Esophagus mucosa (tissue), 1 donor: Measurements from ENCODE around the gene RAD51B. TPM values are rescaled to one million over a fixed set of nuclear protein-coding genes. Genes with fewer than 3 reads are reported as not detected.
A peak's percentile ranks its signal among the peaks of the same experiment; 100 is the strongest.
"Not testable (repeated sequence)": the region's sequence is repeated elsewhere in the genome, so short reads cannot be mapped to it uniquely, and the experiment has no call there.

Experiments
- ATAC-seq: fragments of 200-7000 bp; cut with Tn5 transposase; one replicate; pipeline ENCODE4 v1.9.1; 2020
- total RNA-seq: library from RNA; stranded (reverse); gene quantifications from one replicate; pipeline ENCODE4 v1.2.4, GENCODE V29; 2023
- donor health status: DM: yes; HTN: yes; CAD: no.

The RAD51B gene
- total RNA-seq, 1 donor from 2014 or later, result 12.2 TPM

DNA sequence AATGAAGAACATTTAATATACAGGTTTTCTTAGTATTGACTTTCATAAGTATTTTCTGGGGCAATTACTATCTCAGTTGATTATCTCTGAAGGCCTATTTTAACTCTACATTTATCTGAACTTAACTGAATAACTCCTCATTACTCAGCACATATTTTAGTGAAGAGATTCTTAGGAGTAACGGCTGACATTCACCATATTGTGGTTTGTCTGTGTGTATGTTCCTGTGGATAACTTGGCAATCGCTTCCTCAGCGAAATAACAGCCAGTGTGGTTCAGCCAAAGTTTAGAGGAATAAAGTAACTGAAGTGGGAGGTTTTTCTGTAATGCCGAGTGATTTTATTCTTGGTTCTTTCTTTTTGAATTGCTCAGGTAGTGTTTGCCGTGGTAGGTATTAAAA is 168.0 kb downstream of the RAD51B start:
- no peak for ATAC-seq

DNA sequence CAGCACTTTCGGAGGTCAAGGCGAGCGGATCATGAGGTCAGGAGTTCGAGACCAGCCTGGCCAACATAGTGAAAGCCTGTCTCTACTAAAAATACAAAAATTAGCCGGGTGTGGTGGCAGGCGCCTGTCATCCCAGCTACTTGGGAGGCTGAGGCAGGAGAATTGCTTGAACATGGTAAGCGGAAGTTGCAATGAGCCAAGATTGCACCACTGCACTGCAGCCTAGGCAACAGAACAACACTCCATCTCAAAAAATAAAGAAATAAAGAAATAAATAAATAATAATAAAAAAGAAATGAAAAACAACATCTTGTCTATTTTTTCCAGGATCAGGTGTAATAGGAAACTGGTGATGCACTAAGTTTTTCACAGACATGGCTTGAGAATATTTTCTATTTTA is 168.6 kb downstream of the RAD51B start:
- not testable (repeated sequence) for ATAC-seq

DNA sequence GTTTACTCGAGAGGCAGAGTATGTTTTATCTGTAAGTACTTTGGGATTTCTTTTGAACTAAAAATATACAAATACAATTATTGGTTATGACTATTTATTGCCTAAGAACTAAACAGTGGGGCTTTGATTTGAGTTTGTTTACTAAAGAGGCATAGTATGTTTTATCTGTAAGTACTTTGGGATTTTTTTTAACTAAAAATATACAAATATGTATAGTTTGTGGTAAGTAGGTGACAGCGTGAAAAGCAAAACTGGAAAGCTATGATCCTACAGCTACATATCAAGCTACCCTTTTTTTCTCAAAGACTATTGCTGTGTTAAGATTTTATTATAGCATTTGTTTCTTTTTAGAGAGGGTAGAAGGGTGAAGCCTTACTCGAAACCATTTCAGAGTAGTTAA is 171.0 kb downstream of the RAD51B start:
- ATAC-seq, result no peak

DNA sequence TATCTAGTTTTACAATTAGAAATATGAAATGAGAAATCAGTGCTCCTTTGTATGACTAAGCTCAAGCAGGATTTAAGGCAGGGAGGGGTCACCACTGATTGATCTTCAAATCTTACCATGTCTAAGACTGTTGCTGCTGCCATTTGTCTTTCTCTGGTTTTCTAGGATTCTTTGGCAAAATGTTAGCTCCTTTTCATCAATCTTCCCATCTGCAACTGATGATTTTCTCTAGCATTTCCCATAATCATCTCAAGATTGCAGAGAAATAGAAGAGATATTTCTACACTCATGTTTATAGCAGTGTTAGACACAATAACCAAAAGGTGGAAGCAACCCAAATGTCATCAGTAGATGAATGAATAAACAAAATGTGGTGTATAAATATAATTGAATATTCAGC is 175.0 kb downstream of the RAD51B start:
- no peak for ATAC-seq

DNA sequence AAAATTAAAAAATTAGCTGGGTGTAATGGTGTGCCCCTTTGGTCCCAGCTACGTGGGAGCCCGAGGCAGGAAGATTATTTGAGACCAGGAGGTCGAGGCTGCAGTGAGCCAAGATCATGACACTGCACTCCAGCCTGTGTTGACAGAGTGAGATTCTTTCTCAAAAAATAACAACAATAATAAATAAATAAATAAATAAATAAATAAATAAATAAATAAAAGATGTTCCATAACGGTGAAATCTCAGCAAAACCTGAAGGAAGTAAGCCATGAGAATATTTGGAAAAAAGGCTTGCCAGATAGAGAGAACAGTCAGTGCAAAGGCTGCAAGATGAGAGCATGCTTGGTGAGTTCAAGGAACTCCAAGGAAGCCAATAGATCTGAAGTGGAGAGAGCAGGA is 176.7 kb downstream of the RAD51B start:
- ATAC-seq, result no peak

DNA sequence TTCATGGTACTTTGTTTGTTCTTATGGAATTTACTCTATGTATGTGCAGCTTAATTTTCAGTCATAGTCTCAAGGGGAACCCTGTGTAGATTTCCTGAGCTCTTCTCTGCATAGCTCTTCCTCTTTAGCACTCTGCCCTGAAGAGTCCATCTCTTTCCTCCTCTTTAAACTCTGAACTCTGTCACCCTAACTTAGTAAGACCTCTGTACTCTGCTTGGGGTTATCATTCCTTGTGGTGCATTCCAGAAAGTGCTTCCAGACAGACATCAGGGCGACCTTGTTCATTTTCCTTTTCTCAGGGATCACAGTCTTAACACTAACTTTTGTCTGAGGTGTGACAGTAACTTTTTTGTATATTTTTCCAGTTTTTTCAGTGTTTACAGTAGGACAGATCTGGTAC is 179.3 kb downstream of the RAD51B start:
- ATAC-seq, result no peak

DNA sequence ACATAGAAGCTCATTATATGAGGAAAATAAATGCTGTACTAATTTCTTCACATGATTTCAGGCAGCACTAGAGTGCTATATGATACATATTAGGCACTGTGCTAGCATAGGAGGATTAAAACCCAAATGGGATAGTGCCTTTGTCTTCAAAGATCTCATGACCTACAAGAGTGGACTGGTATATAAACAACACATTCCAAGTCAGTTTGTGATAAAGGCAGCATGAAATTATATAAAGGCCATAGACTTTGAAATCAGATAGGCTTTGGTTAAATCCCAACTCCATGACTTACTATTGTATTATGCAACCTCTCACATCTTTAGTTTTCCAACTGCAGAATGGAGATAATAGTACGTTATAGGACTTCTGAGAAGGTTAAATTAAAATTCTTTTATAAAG is 179.7 kb downstream of the RAD51B start:
- peak; percentile 45 for ATAC-seq

DNA sequence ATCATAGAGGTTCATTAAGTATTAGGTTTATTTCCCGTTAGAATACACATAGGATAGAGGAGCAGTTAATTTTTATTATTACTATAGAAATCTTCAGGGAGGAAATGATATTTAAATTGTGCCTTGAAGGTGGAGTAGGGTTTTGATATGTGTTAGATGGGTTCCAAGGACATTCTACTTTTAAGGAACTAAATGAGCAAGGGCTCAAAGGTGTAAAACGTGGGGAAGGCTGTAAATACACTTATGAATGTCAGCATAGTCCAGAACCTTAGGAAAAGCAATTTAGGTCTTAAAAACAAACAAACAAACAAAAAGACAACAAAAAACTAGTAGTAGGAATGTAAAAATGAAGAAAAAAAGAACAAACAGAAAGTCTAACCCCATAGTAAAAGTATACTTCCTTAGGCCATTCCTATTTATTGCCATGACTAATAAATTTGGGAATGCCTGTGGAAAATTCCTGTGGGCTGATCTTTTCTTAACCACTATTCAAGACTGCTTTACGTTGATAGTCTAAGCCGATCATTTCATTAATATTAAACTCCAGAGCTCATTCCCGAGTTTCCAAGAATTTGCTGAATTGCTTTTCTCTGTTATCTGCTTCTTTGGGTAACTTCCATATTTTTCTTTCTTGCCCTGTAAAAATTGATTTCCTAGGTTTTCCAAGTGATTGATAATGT is 180.3 kb downstream of the RAD51B start:
- ATAC-seq, result no peak

DNA sequence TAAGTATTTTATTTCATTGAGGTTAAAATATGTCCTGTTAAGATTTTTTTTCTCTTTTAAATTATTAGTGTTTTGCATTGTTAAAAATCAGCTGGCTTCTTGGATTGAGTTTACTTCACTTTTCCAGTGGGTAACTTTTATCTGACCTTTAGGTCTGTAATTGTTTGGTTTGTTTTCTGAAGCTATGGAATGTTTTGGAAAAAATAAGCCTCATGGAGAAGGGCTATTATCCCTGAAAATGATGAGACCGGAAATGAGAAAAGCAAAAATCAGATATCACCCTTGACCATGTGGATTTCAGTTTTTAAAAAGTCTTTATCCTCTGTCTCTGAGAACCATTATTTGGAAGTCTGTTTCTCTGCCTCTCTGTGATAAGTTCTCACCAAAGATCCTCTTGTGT is 180.9 kb downstream of the RAD51B start:
- ATAC-seq, result no peak

DNA sequence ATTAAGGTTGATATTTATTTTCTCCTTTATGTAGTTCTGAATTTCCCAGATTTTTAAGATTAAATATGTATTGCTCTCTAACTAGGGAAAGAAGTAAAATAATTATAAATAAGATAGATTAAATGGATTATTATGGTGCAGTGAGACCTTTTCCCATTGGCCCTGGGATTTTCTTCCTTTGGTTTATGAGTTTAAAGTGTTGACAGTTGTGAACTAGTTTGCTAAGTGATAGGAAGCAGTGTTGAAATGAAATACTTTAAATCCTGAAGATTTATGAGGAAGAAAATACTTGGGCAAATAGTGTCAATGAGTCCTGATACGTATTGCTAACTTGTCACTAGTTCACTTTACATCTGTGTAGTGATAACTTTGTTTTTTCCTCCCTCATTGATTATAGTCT is 188.9 kb downstream of the RAD51B start:
- no peak for ATAC-seq

DNA sequence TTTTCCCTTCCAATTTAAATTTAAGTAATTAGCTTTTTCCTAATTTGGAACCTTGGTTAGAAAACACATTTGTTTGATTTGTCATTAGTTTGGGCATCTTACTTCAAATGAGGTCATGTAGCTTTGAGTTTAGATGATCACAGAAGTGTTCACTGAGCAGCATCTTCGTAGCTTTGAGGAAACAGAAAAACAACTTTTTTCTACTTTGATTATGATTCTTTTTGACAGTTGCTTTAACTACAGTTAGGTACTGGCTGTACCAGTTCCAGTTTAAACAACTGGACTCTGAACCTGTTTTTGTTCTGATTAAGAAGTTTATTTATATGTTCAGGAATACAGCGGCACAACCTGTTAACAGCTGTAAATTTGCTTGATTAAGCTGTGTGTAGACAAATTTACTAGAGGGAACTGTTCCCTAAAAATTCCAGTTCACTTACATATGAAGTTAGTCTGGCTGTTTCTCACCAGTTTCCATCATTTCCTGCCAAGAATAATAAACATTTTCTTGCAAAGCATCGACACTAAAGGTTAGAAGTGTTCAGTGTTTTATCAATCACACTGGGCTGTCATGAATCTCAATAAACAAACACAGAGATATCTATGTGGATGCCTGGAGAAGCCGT is 191.9 kb downstream of the RAD51B start:
- no peak for ATAC-seq

DNA sequence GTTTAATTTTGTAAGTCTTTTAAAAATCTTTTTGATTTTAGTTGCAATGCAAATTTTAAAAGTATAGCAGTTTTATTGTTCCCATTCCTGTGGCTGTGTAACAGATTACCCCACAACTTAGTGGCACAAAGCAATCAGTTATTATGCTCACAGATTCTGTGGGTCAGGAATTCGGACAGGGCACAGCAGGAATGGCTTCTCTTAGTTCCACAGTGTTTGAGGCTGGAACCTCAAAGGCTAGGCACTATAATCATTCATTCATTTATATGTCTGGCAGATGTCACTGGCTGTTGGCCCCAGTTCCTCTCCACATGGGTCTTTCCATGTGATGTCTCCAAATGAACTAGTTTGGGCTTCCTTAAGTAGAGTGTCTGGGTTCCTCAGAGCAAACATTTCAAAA is 193.3 kb downstream of the RAD51B start:
- no peak for ATAC-seq

DNA sequence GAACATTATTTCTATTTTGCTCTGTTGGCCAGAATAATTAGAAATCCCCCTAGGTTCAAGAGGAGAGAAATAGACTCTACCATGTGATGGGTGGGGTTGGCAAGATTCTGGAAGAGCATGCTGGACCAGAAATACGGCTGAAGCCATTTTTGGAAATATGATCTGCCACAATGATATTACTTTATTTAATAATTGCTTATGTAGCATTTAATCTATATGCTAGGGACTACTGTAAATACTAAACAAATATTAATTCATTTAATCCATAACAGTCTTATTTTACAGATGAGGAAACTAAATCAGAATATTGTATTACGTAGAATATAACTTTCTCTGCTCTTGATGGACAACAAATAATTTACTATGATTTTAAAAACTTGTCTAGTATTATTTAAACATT is 193.7 kb downstream of the RAD51B start:
- ATAC-seq, result no peak

DNA sequence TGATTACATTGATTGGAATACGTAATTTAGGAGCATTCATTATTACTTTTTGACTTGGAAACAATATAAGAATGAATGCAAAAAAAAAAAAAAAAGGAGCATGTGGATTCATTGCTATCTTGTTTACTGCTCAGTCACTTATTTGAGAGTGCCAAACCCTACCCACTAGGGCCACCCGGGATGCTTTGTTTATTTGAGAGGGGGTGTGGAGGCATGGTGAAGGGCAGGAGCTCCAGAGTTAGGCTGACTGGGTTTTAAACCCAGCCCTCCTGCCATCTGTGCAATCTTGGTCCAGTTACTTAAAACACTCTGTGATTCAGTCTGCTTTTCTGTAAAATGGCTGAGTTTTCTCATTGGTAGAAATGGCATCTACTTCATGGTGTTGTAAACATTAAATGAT is 195.2 kb downstream of the RAD51B start:
- no peak for ATAC-seq

DNA sequence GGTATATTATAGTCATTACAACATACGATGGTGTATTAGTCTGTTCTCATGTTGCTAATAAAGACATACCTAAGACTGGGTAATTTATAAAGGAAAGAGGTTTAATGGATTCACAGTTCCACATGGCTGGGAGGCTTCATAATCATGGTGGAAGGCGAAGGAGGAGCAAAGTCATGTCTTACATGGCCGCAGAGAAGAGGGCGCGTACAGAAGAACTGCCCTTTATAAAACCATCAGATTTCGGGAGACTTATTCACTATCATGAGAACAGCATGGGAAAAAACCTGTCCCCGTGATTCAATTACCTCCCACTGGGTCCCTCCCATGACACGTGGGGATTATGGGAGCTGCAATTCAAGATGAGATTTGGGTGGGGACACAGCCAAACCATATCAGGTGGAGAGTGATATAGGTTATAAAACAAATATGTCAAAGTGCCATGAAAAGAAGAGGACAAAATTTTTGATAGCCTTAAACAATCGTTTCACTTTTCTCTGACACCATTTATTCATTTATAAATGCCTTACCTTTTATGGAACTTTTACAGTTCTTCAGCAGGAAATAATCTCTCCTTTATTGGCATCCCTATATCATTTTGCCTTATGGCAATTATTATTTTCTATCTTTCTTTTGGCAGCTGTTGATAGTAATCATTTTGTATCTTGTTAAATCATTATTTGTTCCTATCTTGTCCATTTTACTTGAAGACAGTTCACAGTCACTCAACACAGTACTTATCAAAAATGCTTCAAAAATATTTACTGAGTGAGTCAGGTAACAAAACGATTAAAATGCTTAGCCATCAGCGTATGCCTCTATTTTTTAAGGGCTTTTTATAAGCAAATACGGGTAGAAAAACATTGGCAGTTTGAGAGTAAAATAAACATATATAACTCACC is 196.0 kb downstream of the RAD51B start:
- ATAC-seq, result no peak

DNA sequence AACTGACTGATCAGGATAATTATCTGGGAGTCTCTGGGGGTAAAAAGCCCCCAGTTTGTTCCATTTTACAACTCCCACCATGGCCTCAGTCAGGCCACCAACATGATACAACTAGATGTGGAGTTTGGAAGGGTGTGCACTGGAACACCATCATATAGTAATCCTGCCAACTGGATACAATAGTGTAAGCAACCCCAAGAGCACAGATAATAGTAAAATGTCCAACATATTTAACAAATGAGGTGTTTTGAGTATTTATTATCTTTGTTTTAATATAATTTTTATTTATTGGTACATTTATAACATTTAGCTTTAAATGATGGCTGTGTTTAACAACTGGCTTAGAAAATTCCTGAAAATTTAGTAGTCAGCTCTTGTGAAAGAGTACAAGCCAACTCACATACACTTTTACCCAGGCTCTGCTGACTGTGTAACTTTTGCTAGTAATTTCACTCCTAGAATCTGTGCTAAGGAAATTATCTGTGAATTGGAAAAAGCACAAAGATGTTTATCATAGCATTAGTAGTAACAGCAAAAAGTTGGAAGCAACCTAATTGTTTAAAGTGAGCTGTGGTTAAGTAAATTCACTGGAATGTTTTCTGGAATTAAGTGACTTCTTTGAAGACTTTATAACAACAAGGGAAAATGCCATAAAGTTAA is 196.8 kb downstream of the RAD51B start:
- ATAC-seq, result no peak

DNA sequence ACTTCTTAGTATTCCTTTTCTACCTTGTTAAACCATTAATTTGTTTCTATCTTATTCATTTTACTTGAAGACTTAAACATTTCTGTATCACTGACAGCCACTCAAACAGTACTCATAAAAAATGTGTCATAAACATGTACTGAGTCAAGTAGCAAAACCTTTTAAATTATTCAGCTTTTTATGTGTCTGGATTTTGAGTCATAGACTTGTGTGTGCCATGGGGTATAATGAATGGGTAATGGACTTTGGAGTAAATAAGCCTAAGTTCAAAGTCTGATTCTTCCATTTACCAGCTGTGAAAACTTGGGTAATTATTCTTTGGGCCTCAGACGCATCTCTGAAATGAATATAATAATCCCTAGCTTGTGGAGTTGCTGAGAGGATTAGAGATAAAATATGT is 199.0 kb downstream of the RAD51B start:
- ATAC-seq, result no peak

DNA sequence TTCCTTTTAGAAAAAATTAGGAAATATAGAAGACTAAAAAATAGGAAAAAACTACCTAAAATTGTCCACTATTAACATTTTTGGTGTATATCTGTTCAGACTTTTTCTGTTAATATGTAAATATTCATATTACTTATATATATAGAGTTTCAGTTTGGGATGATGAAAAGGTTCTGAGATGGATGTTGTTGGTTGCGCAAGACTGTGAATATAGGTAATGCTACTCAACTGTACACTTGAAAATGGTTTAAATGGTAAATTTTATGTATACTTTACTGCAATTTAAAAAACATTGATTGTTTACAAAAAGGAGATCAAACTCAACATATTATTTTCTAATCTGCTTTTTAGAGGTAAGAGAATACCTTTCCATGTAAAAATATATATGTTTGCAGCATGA is 200.9 kb downstream of the RAD51B start:
- ATAC-seq, result no peak

DNA sequence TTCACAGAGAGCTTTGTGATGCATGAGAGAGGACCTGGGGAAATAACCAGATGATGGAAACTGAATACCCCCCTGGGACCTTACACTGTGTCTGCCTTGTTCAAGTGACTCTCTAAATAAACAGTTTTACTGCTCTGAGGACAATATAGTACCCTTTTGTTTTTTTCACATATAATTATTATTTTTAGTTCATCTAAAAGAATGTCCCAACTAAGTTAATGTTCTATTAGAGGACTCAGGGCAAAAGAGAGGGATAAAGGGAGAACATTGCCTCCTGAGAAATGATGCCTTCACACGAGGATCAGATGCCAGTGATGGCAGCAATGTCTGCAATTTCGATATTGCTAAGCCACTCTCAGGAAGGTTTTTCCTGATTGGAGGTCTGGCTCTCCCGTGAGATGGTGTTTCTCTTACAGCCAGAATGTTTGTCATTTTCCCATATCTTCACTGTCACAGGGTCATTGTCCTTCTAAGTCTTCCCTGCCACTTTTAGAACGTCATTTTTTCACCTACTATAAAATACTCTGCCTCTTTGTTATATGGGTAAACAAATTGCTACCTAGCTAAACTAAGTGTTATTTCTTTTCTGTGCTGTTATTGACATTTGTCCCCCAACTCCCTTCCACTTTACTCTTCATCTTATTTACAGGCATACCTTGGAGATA is 201.6 kb downstream of the RAD51B start:
- no peak for ATAC-seq

DNA sequence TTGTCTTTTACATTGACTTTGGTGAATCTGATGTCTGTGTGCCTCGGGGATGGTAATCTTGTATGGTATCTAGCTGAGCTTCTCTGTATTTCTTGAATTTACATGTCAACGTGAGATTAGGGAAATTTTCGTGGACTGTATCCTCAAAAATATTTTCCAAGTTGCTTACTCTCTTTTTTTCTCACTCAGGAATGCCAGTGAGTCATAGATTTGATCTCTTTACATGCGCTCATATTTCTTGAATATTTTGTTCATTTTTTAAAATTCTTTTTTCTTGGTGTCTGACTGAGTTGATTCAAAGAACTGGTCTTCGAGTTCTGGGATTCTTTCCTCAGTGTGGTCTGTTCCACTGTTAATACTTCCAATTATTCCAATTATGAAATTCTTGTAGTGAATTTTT is 207.7 kb downstream of the RAD51B start:
- ATAC-seq, result no peak

DNA sequence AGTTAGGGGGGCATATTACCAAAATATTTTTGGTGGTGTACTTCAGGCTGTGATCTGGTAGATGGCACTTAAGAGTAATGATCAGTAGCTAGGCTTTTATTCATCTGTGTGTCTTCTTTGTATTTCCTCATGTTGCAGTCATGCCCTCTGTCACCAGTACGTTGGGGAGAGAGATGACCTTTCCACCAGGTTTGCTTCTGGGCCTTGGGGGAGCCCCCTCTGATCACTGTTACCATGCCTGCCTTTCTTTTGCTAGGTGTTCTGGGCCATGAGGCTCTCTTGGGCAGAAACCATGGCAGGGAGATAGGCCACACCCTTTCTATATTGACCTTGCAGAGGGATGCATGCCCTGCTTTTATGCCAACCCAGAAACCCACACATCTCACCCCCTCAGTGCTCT is 208.5 kb downstream of the RAD51B start:
- ATAC-seq, result no peak

DNA sequence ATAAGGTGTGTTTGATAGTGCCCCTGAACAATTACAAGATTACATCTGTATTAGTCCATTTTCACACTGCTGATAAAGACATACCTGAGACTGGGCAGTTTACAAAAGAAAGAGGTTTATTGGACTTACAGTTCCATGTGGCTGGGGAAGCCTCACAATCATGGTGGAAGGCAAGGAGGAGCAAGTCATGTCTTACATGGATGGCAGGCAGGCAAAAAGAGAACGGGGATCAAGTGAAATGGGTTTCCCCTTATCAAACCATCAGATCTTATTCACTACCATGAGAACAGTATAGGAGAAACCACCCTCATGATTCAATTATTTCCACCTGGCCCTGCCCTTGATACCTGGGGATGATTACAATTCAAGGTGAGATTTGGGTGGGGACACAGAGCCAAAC is 211.4 kb downstream of the RAD51B start:
- not testable (repeated sequence) for ATAC-seq

DNA sequence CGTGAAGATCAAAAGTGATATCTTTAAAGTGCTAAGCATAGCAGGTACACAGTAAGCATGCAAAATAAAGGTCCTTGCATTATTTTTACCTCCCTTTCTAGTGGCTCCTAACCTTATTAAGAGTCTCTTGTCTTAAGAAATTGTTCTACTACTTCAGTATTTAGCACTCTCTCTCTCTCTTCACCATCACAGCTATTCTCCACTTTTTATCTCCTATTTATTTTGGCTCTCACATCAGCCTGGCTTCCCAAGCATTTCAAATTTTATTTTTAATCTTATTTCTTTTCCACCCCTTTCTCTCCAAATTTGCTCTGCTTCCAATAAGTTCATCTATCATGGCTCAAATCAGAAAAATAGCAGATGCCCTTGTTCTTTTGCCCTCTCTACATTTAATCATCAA is 212.6 kb downstream of the RAD51B start:
- ATAC-seq, result no peak
